ENCODE measurements around the gene SIPA1L3. TPM values are rescaled to one million over a fixed set of nuclear protein-coding genes. Genes with fewer than 3 reads are reported as not detected.
"Not testable (repeated sequence)": the region's sequence is repeated elsewhere in the genome, so short reads cannot be mapped to it uniquely, and the experiment has no call there.

SIPA1L3 gene
- polyA plus RNA-seq, 4 donors = 23.3 to 30.6 (median 23.9) TPM

- no peak for DNase-seq (ENCODE audit: low read depth in 4 of 4, low spot score in 3 of 4)
These were observed 317.2 kb downstream of the SIPA1L3 start, which contains the start of gene DPF1 for GRCh38 chr19:38224014-38224862. TSS of gene DPF1 (minus strand) at chr19:38224222. CDS start at chr19:38224142, 80 bp downstream.

GRCh38 chr19:38224863-38225218, 317.8 kb downstream of the SIPA1L3 start:
- not testable (repeated sequence) for DNase-seq (ENCODE audit: low read depth in 4 of 4, low spot score in 3 of 4)

GRCh38 chr19:38227287-38228004, 320.4 kb downstream of the SIPA1L3 start:
- no peak for DNase-seq (ENCODE audit: low read depth in 4 of 4, low spot score in 3 of 4)

- no peak for DNase-seq (ENCODE audit: low read depth in 4 of 4, low spot score in 3 of 4)
These were observed 321.0 kb downstream of the SIPA1L3 start for GRCh38 chr19:38228005-38228377.

- DNase-seq (ENCODE audit: low read depth in 4 of 4, low spot score in 3 of 4) = no peak
These were observed 321.8 kb downstream of the SIPA1L3 start for GRCh38 chr19:38228491-38229439.

- DNase-seq (ENCODE audit: low read depth in 4 of 4, low spot score in 3 of 4) = peak in 2 of 4 donors; percentile 57 to 63
These were observed 322.6 kb downstream of the SIPA1L3 start for GRCh38 chr19:38229585-38230073.

GRCh38 chr19:38230506-38231133, 323.6 kb downstream of the SIPA1L3 start:
- DNase-seq (ENCODE audit: low read depth in 4 of 4, low spot score in 3 of 4) = not testable (repeated sequence)

GRCh38 chr19:38231918-38232317, 324.9 kb downstream of the SIPA1L3 start:
- no peak for DNase-seq (ENCODE audit: low read depth in 4 of 4, low spot score in 3 of 4)

GRCh38 chr19:38233740-38234251, 326.8 kb downstream of the SIPA1L3 start:
- DNase-seq (ENCODE audit: low read depth in 4 of 4, low spot score in 3 of 4) = no peak

GRCh38 chr19:38234615-38235014, 327.6 kb downstream of the SIPA1L3 start:
- DNase-seq (ENCODE audit: low read depth in 4 of 4, low spot score in 3 of 4) = no peak

GRCh38 chr19:38239816-38240215, 332.8 kb downstream of the SIPA1L3 start:
- DNase-seq (ENCODE audit: low read depth in 4 of 4, low spot score in 3 of 4) = no peak

GRCh38 chr19:38243279-38243673, 336.3 kb downstream of the SIPA1L3 start:
- DNase-seq (ENCODE audit: low read depth in 4 of 4, low spot score in 3 of 4) = no peak

GRCh38 chr19:38245826-38246498, 339.0 kb downstream of the SIPA1L3 start:
- no peak for DNase-seq (ENCODE audit: low read depth in 4 of 4, low spot score in 3 of 4)

GRCh38 chr19:38247126-38247525, 340.1 kb downstream of the SIPA1L3 start:
- DNase-seq (ENCODE audit: low read depth in 4 of 4, low spot score in 3 of 4) = no peak

- no peak for DNase-seq (ENCODE audit: low read depth in 4 of 4, low spot score in 3 of 4)
These were observed 340.8 kb downstream of the SIPA1L3 start for GRCh38 chr19:38247734-38248268.

GRCh38 chr19:38248421-38248820, 341.4 kb downstream of the SIPA1L3 start:
- no peak for DNase-seq (ENCODE audit: low read depth in 4 of 4, low spot score in 3 of 4)

- DNase-seq (ENCODE audit: low read depth in 4 of 4, low spot score in 3 of 4) = no peak
These were observed 343.4 kb downstream of the SIPA1L3 start for GRCh38 chr19:38250428-38250820.

- no peak for DNase-seq (ENCODE audit: low read depth in 4 of 4, low spot score in 3 of 4)
These were observed 344.0 kb downstream of the SIPA1L3 start for GRCh38 chr19:38250821-38251563.

Data from right renal pelvis (tissue), 4 donors.